HL-60 (cell line): ENCODE measurements around the gene TUBA1C.

ENCODE experiments used
- DNase-seq, 2 experiments: peaks; one replicate each; pipeline ENCODE4 v3.0.0-alpha.2; 2010 to 2020; ENCODE audit warnings: low read depth in 1 of 2, low spot score in 1 of 2
- H3K27ac ChIP-seq: fragments of 250-450 bp; sonication (Bioruptor Pico); replicated peaks from 2 replicates; pipeline ENCODE4 v1.5.1; 2020; ENCODE audit warnings: mild to moderate bottlenecking, moderate library complexity
- H3K27me3 ChIP-seq: fragments of 250-450 bp; sonication (Bioruptor Pico); 2 replicates; pipeline ENCODE4 v1.5.1; 2021; ENCODE audit warnings: mild to moderate bottlenecking, moderate library complexity; ENCODE audit not compliant: insufficient read depth, poor library complexity, severe bottlenecking
- H3K4me3 ChIP-seq: replicated peaks from 2 replicates; pipeline ENCODE4 v1.5.1; 2011; ENCODE audit warnings: mild to moderate bottlenecking, control low read depth, low read length; ENCODE audit not compliant: insufficient read depth
- GABPA ChIP-seq: IDR thresholded peaks from 2 replicates; pipeline ENCODE4 v1.6.1; 2012; ENCODE audit warnings: low read depth
- POLR2AphosphoS5 ChIP-seq: IDR thresholded peaks from 2 replicates; pipeline ENCODE4 v1.6.1; 2012; ENCODE audit warnings: low read depth
- REST ChIP-seq: IDR thresholded peaks from 2 replicates; pipeline ENCODE4 v1.6.1; 2012; ENCODE audit warnings: low read depth; ENCODE audit not compliant: insufficient replicate concordance
- SPI1 ChIP-seq: IDR thresholded peaks from 2 replicates; pipeline ENCODE4 v1.6.1; 2012; ENCODE audit warnings: low read depth, mild to moderate bottlenecking, borderline replicate concordance
- TF ChIP-seq, protein P1 (sequence below): IDR thresholded peaks from one replicate; pipeline ENCODE4 v1.5.1; 2011; ENCODE audit warnings: low read length, control low read depth, inconsistent platforms; ENCODE audit not compliant: insufficient read depth

TUBA1C gene

DNA sequence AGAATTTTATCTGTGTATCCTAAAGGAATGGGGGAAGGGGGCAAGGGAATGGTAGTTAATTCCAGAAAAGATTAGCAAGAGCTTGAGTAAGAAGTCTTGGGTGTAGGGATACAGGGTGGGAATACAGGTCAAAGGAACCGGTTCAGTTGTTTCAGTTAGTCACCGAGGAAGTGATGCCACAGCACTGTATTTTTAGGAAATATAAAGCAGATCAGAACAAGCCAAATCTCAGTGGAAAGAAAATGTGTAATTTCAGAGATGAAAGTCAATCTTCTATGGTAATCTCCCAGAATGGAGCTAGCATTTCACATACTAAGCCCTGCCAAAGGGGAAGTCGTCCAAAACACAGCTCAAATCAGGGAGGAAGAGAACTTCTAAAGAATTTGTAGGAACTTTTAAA is 4.7 kb upstream of the TUBA1C start:
- TF ChIP-seq, protein P1, sequence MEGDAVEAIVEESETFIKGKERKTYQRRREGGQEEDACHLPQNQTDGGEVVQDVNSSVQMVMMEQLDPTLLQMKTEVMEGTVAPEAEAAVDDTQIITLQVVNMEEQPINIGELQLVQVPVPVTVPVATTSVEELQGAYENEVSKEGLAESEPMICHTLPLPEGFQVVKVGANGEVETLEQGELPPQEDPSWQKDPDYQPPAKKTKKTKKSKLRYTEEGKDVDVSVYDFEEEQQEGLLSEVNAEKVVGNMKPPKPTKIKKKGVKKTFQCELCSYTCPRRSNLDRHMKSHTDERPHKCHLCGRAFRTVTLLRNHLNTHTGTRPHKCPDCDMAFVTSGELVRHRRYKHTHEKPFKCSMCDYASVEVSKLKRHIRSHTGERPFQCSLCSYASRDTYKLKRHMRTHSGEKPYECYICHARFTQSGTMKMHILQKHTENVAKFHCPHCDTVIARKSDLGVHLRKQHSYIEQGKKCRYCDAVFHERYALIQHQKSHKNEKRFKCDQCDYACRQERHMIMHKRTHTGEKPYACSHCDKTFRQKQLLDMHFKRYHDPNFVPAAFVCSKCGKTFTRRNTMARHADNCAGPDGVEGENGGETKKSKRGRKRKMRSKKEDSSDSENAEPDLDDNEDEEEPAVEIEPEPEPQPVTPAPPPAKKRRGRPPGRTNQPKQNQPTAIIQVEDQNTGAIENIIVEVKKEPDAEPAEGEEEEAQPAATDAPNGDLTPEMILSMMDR: no peak
- peak; percentile 73 for TF ChIP-seq SPI1
- H3K4me3 ChIP-seq: no peak overlapping the region
- DNase-seq: no peak
- no peaks in the 10 kb centered on the region for H3K27me3 ChIP-seq
- H3K27ac ChIP-seq: no peak overlapping the region

- DNase-seq: no peak
- TF ChIP-seq GABPA (no peak), REST (no peak), POLR2AphosphoS5 (no peak), SPI1 (no peak)
- TF ChIP-seq, protein P1: no peak
- Histone ChIP-seq H3K27ac (no peak overlapping the region), H3K4me3 (no peak overlapping the region), H3K27me3 (no peaks in the 10 kb centered on the region)
Observed at GRCh38 chr12:49260571-49261363, 4.1 kb upstream of the TUBA1C start.

GRCh38 chr12:49261721-49262120 is 3.2 kb upstream of the TUBA1C start:
- TF ChIP-seq REST: no peak
- TF ChIP-seq, protein P1: no peak
- TF ChIP-seq POLR2AphosphoS5: no peak
- no peak for TF ChIP-seq GABPA
- no peak for TF ChIP-seq SPI1
- no peak overlapping the region for H3K4me3 ChIP-seq
- no peak overlapping the region for H3K27ac ChIP-seq
- DNase-seq: no peak
- no peaks in the 10 kb centered on the region for H3K27me3 ChIP-seq

- no peaks in the 10 kb centered on the region for H3K27me3 ChIP-seq
- H3K27ac ChIP-seq: no peak overlapping the region; the same call in 1 of the 2 replicates
- TF ChIP-seq GABPA (no peak), REST (no peak), SPI1 (no peak), POLR2AphosphoS5 (no peak)
- TF ChIP-seq, protein P1: no peak
- DNase-seq: no peak
- H3K4me3 ChIP-seq: peak overlapping the region; percentile 13; the same call in 1 of the 2 replicates
Observed at GRCh38 chr12:49263400-49263763, 1.5 kb upstream of the TUBA1C start.
